Kidney capillary endothelial cell (primary cell): ENCODE results near the gene SLC25A21.

Experiments used
- DNase-seq: peaks from one replicate; pipeline ENCODE4 v3.0.0-alpha.2; 2018; ENCODE audit warnings: low spot score

Gene SLC25A21

DNA sequence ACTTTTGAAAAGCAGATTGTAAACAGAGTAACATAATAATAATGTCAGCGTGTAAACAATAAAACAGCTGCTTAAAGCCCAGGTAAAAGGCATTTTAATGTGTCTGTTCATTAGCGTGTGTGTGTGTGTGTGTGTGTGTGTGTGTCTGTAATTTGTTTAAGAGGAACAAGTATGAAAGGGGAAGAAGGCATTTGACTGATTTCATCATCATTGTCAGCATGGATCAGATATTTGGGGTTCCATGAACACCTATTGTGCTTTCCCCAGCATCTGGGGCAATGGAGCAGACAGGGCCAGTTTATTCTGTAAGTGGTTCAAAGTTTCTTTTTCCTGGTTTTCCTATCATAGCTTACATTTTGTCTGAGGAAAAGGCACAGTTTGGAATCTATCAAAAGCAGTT is 28.9 kb downstream of the SLC25A21 start:
- DNase-seq, result no peak

DNA sequence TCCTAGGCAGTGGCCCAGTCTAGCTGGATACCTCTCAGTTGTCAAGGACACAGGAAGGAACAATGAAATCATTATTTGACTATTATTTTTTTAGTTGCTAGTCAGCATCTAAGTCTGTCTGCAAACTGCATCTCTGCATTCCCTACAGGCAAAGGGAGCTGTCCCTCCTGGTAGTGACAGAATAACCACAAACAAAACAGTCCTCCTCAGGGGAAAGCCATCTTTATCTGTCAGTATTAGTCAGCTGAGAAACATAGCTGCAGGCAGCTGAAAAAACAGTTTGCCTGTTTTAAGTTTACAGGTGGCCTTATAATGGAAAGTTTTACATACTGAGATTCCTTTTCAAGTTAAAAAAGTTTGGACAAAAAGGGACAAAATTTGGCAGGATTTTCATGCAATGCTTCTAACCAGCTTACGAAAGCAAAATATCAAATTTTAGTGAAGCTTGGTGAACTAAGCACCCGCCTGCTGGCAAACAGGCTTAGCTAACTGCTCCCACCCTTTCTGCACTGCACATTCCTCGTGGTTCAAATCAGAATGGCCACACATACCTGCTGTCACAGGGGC is 29.5 kb downstream of the SLC25A21 start:
- DNase-seq, result no peak

- no peak for DNase-seq
Observed at GRCh38 chr14:37140176-37140575, 32.2 kb downstream of the SLC25A21 start.

DNA sequence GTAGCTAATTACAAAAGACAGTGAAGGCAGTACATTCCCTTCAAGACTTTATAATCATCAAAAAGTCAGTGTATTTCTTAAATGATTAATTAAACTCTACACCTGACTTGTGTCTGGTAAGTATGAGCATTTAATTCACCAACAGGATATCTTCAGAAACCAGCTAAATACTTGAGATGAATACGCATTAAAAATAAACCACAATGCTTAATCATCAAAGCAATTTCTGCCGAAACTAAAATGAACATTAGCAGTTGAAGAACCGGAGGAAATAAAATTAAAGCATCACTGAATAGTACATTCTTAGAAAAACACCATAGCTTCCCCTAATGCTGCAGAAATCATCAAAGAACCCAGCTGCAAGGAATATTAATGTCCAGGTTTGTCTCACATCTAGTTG is 32.7 kb downstream of the SLC25A21 start:
- DNase-seq, result no peak

- DNase-seq, result no peak
Observed at GRCh38 chr14:37138898-37139297, 33.5 kb downstream of the SLC25A21 start.

DNA sequence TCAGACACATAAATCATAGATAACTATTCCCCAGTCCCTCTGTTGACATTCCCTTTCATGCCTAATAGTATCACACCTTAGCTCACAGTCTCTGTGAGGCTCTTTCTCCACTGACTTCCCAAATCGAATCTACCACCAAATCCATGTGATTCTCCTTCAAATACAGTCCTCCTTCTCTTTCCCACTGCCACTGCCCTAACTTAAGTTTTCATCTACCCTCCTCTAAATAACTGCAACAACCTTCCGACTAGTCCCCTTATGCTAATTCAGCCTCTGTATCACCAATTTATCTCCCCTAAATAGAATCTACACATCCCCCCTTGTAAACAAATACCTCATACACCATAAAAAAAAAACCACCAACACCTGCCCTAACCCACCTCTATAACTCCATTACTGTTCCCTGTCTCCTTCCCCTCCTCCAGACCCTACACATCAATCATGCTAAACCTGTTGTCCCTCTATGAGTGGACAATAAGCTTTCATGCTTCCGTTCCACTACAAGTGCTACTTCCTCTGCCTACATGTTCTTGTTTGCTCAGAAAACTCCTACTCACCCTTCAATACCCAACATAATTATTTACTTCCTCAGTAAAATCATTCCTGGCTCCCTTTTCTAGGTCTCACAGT is 39.0 kb downstream of the SLC25A21 start:
- DNase-seq, result no peak

GRCh38 chr14:37131205-37131604 is 41.2 kb downstream of the SLC25A21 start:
- no peak for DNase-seq

GRCh38 chr14:37129047-37129446 is 43.4 kb downstream of the SLC25A21 start:
- DNase-seq, result no peak

- no peak for DNase-seq
Observed at GRCh38 chr14:37124614-37125013, 47.8 kb downstream of the SLC25A21 start.

DNA sequence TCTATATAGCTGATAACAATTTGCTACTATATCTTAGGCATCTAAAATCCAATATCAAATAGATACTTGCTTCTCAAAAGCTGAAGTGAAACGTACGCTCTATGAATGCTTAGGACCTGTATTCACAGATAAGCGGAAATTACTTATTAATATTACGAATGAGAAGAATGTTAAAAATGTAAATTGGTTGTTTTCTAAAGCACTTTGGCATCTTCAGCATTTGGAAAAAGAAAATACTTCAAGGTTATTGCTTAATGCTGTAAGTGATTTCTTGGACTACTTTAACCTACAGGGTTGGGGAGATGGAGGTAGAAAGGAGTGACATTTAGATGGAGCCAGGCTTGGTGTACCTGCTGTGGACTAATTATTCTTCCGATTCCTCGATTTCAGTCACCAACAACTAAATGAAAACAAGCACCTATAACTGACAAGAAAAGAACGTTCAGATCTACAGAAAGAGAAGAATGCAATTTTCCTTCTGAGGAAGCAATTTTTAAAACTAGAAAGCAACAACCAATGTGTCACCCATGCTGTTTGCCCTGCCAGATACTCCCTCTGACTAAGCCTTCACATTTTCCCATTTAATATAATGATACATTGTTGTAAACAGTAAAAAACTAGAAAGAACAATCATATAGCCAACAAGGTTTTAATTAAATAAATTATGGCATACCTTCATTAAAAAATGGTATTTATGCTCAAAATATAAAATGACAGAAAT is 49.3 kb downstream of the SLC25A21 start:
- DNase-seq, result no peak

DNA sequence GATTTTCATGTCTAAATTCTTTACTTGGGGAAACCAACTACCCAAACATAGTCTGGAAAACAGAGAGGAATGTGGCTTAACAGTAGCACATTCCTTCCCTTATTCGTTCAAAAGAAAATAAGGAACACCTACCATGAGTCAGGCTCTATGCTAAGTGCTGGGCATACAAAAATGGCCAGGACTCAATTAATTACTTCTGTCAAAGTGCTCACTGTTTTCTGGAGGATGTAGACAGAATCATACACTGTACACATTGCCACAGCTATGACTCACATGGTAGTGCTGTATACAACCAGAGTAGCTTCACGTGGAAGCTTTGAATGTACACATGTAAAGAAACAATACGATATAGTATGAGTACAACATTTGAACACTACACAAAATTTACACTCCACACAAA is 50.1 kb downstream of the SLC25A21 start:
- peak; percentile 2 for DNase-seq

GRCh38 chr14:37118673-37119366 is 53.6 kb downstream of the SLC25A21 start:
- DNase-seq, result no peak

DNA sequence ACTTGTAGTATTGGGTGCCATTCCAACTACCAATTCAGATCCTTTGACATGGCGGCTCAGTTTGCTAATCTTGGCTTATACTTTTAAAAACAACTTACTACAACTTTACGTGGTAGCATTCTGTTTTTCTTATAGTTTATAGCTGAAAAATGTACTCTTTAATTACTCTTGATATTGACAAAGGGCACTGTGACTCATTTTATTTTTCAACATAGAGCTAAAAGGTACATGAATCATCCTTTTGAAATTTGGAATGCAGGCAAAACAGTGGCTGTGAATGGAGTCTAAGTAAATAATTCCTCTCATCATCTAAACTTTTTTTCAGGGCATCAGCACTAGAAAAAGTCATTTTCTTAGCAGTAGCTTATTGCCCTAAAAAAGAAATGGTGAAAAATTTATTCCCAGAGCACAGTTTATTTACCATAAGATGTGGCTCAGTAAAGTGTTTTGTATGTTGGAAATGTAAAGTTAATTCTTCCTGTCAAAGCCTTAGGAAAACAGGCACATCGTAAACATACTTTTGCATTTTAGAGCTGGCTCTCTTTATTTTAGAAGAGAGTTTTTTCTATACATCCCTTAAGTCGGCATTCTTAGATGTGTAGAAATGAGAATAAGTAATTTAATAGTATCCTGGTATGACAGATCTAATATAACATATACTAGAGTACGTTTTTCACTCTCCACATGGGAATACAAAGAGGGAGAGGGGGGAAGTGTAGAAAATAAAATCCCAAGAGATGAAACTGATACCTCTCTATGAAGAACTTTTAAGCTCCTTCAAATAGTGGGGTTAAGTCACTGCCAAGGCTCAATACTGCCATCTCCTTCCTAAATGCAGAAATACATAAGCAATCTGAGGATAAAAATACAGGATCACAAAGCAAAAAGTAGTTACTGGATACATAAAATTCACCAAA is 55.2 kb downstream of the SLC25A21 start:
- DNase-seq, result no peak

DNA sequence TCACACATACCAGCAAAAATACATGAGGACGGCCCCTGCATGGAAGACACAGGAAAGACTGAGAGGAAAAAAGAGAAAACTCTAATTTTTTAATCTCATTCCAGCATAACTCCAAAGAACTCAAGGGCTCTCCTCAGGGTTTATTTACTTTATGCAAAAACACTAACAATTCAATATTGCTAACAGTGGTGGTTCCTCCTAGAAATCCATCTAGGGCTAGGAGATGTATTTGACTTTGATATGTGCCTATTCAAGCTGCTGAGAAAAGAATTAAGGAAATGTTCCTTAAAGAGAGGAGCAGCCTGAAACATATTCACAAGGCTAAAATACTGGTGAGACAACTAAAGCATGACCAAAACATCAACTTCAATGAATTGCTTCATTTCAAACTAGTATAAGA is 57.0 kb downstream of the SLC25A21 start:
- DNase-seq, result no peak

DNA sequence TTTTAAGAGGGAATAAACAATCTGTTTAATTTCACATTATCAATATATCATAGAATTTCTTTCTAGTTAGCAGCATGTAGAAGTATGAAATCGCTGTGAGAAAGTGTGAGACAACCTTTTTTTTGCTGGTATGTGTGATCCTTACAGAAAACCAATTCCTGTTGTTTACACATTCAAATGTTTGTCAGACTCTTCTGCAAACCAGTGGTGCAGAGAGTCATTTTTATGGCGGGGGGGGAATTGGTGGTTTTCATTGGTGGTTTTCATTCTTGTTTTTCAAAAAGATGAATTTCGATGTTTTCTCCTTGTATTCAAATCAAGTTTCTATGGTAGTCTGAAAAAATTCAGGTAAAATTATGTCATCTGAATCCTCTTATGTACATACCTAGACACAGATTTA is 57.8 kb downstream of the SLC25A21 start:
- no peak for DNase-seq

DNA sequence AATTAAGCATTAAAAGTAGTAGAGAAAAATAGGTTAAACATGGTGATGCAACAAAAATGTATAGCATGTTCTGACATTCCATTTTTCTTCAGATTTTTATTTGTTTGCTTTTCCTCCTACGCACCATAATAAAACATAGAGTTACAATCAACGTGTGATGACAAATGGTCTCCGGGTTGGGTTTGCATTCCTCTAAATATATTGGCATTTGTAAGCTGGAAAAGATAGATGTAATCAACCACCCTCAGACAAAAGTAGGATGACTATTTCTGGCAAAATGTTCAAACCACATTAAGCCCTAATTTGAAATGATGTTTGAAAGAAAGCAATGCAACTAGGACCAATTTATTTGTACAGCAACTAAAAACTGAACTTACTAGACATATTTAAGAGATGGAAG is 58.4 kb downstream of the SLC25A21 start:
- no peak for DNase-seq

DNA sequence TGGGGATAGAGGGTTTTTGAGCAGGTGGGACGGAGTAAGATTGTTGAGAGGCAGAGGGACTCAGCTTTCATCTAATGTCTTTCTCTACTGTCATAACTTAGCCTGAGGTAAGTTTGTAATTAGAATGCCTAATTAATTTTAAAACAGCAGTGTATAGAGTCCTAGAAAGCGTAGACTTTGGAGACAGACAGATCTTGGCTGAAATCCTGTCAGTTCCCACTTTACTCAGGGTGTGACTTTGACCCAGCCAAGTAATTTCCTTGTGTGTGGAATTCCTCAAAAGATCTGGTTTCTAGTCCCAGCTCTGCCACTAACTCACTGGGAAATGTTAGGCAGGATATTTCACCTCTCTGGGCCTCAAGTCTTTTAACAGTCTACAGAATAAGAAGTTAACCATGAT is 74.3 kb downstream of the SLC25A21 start:
- no peak for DNase-seq

- no peak for DNase-seq
Observed at GRCh38 chr14:37094502-37094901, 77.9 kb downstream of the SLC25A21 start.

DNA sequence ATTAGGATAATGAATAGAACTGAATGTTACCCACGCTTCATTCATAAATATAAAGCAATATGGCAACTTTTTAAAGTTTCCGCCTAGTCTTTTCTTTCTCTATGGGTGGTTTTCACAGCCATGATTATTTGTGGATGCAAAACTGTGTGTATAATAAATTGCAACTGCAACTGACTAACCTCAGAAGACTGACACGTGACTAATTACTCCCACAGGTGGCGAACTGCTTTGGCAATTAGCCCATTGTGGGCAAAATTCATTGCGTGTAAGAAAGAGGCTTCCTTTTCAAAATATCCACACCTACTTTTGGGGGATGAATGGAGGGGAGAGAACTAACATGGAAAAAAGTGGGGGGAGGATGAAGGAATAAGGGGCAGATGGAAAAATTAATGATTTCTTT is 79.0 kb downstream of the SLC25A21 start:
- no peak for DNase-seq

DNA sequence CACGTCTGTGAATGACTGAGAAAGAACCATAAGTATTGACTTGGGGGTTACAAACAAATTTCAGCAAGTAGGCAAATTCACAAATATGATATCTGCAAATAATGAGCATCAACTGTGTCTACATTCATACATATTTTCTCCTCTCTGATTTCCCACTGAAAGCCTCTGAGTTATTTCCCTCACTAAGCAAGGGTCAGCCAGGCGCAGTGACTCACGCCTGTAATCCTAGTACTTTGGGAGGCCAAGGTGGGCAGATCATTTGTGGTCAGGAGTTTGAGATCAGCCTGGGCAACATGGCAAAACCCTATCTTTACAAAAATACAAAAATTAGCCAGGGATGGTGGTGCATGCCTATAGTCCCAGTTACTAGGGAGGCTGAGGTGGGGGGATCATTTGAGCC is 80.8 kb downstream of the SLC25A21 start:
- DNase-seq, result no peak

DNA sequence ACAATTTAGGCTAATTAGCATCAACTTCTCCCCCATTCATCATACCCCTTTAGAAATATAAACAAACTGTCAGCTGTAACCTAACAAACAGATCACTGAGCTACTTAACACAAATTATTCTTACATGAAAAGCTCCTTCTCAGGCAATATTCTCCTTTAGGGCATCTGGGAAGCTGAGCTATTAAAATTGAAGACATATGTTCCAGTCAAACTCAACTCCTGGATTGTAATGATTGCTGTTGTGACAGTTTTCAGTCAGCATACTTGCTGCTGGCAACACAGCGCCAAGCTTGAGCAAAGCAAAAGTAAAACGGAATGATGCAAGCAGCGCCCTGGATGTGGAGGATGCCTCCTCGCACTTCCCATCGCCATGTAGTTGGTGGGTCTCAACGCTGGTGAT is 82.4 kb downstream of the SLC25A21 start:
- no peak for DNase-seq

- no peak for DNase-seq
Observed at GRCh38 chr14:37089410-37089809, 83.0 kb downstream of the SLC25A21 start.
